Measurements from ENCODE around the gene PATZ1.

DNA sequence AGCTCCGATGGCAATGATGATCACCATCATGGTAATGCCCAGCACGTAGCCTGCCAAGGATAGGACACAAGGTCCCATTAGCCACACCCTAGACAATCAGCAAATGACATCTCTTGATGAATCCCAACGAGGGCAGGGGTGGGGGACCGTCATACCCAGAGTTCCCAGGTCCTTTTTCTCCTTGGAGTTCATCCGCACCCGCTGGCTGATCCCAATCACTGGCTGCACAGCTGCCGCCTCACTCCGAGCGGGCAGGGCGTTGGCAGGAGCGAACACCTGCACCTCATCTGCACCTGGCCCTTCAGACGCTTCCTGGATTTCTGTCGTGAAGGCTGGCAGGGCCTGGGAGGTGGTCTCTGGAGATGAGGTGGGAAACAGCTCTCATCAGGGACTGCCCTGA lies 56.8 kb downstream of the PATZ1 start:
- TF ChIP-seq TCF3 (CRISPR knock-in tag; IDR thresholded peaks at IDR 0.05) (no peak), NUFIP1 (IDR thresholded peaks at IDR 0.05; ENCODE audit: partially characterized antibody) (no peak), MAFK (IDR thresholded peaks at IDR 0.05; ENCODE audit: low read length) (no peak), ZNF23 (CRISPR knock-in tag; IDR thresholded peaks at IDR 0.05) (no peak), MCM3 (IDR thresholded peaks at IDR 0.05) (no peak), HMG20A (CRISPR knock-in tag; conservative IDR thresholded peaks at IDR 0.05) (no peak), JUN (IDR thresholded peaks at IDR 0.05; ENCODE audit: borderline replicate concordance, low read depth, low read length) (no peak), JUN (CRISPR knock-in tag; IDR thresholded peaks at IDR 0.05; ENCODE audit: borderline replicate concordance) (no peak), CREB1 (IDR thresholded peaks at IDR 0.05) (no peak), CREB1 (CRISPR knock-in tag; IDR thresholded peaks at IDR 0.05) (no peak)

Data from K562 (cell line).